Activated T-helper 2 cell treated with anti-CD3 and anti-CD28 coated beads, Interferon-gamma antibody, Interleukin-2, Interleukin-4, amounts not matched to agents 10 μg/mL and 5 μg/mL and 100 μg/mL, durations not matched to agents 14 hours and 24 hours and 36 hours (primary cell): Measurements from ENCODE around the gene C11orf21. TPM values are rescaled to one million over a fixed set of nuclear protein-coding genes. Genes with fewer than 3 reads are reported as not detected.
"Not testable (repeated sequence)": the region's sequence is repeated elsewhere in the genome, so short reads cannot be mapped to it uniquely, and the experiment has no call there.

Source experiments
- DNase-seq: peaks from one replicate; pipeline ENCODE4 v3.0.0; 2021; ENCODE audit warnings: low spot score
- H3K27ac Mint-ChIP-seq: one replicate; pipeline ENCODE4 v1.8.0; 2021; ENCODE audit warnings: mixed read lengths
- H3K27me3 Mint-ChIP-seq: one replicate; pipeline ENCODE4 v1.8.0; 2021; ENCODE audit warnings: low read depth, mixed read lengths
- H3K36me3 Mint-ChIP-seq: one replicate; pipeline ENCODE4 v1.8.0; 2021; ENCODE audit warnings: low read depth, mixed read lengths
- H3K4me1 Mint-ChIP-seq: one replicate; pipeline ENCODE4 v1.8.0; 2021; ENCODE audit warnings: low read depth, mixed read lengths
- H3K4me3 Mint-ChIP-seq: one replicate; pipeline ENCODE4 v1.8.0; 2021; ENCODE audit warnings: low read depth, mild to moderate bottlenecking, moderate library complexity, mixed read lengths
- H3K9me3 Mint-ChIP-seq: one replicate; pipeline ENCODE4 v1.8.0; 2021; ENCODE audit warnings: mixed read lengths
- intact Hi-C: fragments of 100-400 bp; cut with micrococcal nuclease; formaldehyde crosslinking; loops from one replicate; pipeline ENCODE4 v1.15.1; 2023
- total RNA-seq: library from RNA; stranded (reverse); gene quantifications from 2 replicates; pipeline ENCODE4 v1.2.3, GENCODE V29; 2022

C11orf21 gene
- total RNA-seq, 1 donor from 2014 or later: 3.4 TPM

GRCh38 chr11:2332569-2332968 lies 30.9 kb upstream of the C11orf21 start:
- intact Hi-C loops, H3K27me3 Mint-ChIP-seq: not testable (repeated sequence)

GRCh38 chr11:2331404-2331803 lies 29.7 kb upstream of the C11orf21 start:
- Mint-ChIP-seq H3K9me3 (peaks cover 11% of the 10 kb centered on the region), H3K27ac (no peak overlapping the region), H3K4me1 (no peaks in the 10 kb centered on the region), H3K27me3 (no peaks in the 10 kb centered on the region), H3K4me3 (no peak overlapping the region), H3K36me3 (no peaks in the 10 kb centered on the region)
- DNase-seq: no peak
- intact Hi-C loops: no loop called here

More at GRCh38 chr11:2332569-2332968, 30.9 kb upstream of the C11orf21 start:
- not testable (repeated sequence) for DNase-seq, H3K27ac Mint-ChIP-seq, H3K4me1 Mint-ChIP-seq, H3K36me3 Mint-ChIP-seq, H3K4me3 Mint-ChIP-seq
- peaks cover 11% of the 10 kb centered on the region for H3K9me3 Mint-ChIP-seq

- Mint-ChIP-seq H3K27me3 (no peaks in the 10 kb centered on the region), H3K9me3 (peaks cover 11% of the 10 kb centered on the region), H3K4me1 (no peaks in the 10 kb centered on the region), H3K27ac (no peak overlapping the region), H3K36me3 (no peaks in the 10 kb centered on the region), H3K4me3 (no peak overlapping the region)
- DNase-seq: no peak
- intact Hi-C loops: no loop called here
Measured at GRCh38 chr11:2330696-2331095, 29.0 kb upstream of the C11orf21 start.

GRCh38 chr11:2329551-2329950 lies 27.8 kb upstream of the C11orf21 start:
- DNase-seq: no peak
- H3K27ac Mint-ChIP-seq: no peak overlapping the region
- intact Hi-C loops: no loop called here

GRCh38 chr11:2328656-2329354 lies 27.1 kb upstream of the C11orf21 start:
- Mint-ChIP-seq H3K4me3 (no peak overlapping the region), H3K27me3 (no peaks in the 10 kb centered on the region), H3K27ac (no peak overlapping the region), H3K9me3 (peaks cover 11% of the 10 kb centered on the region), H3K36me3 (no peaks in the 10 kb centered on the region), H3K4me1 (no peaks in the 10 kb centered on the region)
- no peak for DNase-seq
- intact Hi-C loops: no loop called here

More at GRCh38 chr11:2329551-2329950, 27.8 kb upstream of the C11orf21 start:
- peaks cover 11% of the 10 kb centered on the region for H3K9me3 Mint-ChIP-seq
- no peaks in the 10 kb centered on the region for H3K27me3 Mint-ChIP-seq
- H3K4me3 Mint-ChIP-seq: no peak overlapping the region
- no peaks in the 10 kb centered on the region for H3K4me1 Mint-ChIP-seq
- H3K36me3 Mint-ChIP-seq: no peaks in the 10 kb centered on the region

GRCh38 chr11:2328021-2328420 lies 26.3 kb upstream of the C11orf21 start:
- Mint-ChIP-seq H3K36me3 (no peaks in the 10 kb centered on the region), H3K9me3 (peaks cover 11% of the 10 kb centered on the region), H3K4me3 (no peak overlapping the region), H3K4me1 (no peaks in the 10 kb centered on the region), H3K27ac (no peak overlapping the region), H3K27me3 (peaks cover 7% of the 10 kb centered on the region)
- intact Hi-C loops: no loop called here
- no peak for DNase-seq

GRCh38 chr11:2327032-2327431 lies 25.3 kb upstream of the C11orf21 start:
- H3K36me3 Mint-ChIP-seq: no peaks in the 10 kb centered on the region
- no peak for DNase-seq
- peaks cover 11% of the 10 kb centered on the region for H3K9me3 Mint-ChIP-seq
- no peak overlapping the region for H3K4me3 Mint-ChIP-seq
- intact Hi-C loops: no loop called here
- no peak overlapping the region for H3K27ac Mint-ChIP-seq
- peaks cover 7% of the 10 kb centered on the region for H3K27me3 Mint-ChIP-seq
- no peaks in the 10 kb centered on the region for H3K4me1 Mint-ChIP-seq

GRCh38 chr11:2325719-2326118 lies 24.0 kb upstream of the C11orf21 start:
- no peaks in the 10 kb centered on the region for H3K36me3 Mint-ChIP-seq
- H3K9me3 Mint-ChIP-seq: peaks cover 4% of the 10 kb centered on the region
- peaks cover 7% of the 10 kb centered on the region for H3K27me3 Mint-ChIP-seq
- no peaks in the 10 kb centered on the region for H3K4me1 Mint-ChIP-seq
- intact Hi-C loops: no loop called here
- no peak overlapping the region for H3K27ac Mint-ChIP-seq
- DNase-seq: no peak
- H3K4me3 Mint-ChIP-seq: no peak overlapping the region

- DNase-seq: no peak
- Mint-ChIP-seq H3K9me3 (no peaks in the 10 kb centered on the region), H3K27ac (no peak overlapping the region), H3K4me3 (no peak overlapping the region), H3K4me1 (no peaks in the 10 kb centered on the region), H3K36me3 (no peaks in the 10 kb centered on the region), H3K27me3 (peaks cover 7% of the 10 kb centered on the region)
- intact Hi-C loops: no loop called here
Measured at GRCh38 chr11:2325123-2325522, 23.4 kb upstream of the C11orf21 start.

- no peaks in the 10 kb centered on the region for H3K9me3 Mint-ChIP-seq
- intact Hi-C loops: no loop called here
- H3K4me3 Mint-ChIP-seq: no peak overlapping the region
- no peaks in the 10 kb centered on the region for H3K4me1 Mint-ChIP-seq
- H3K36me3 Mint-ChIP-seq: no peaks in the 10 kb centered on the region
- H3K27me3 Mint-ChIP-seq: peaks cover 7% of the 10 kb centered on the region
- H3K27ac Mint-ChIP-seq: no peak overlapping the region
- DNase-seq: no peak
Measured at GRCh38 chr11:2321311-2321683, 19.6 kb upstream of the C11orf21 start.

- no peak overlapping the region for H3K27ac Mint-ChIP-seq
- DNase-seq: no peak
- peaks cover 7% of the 10 kb centered on the region for H3K27me3 Mint-ChIP-seq
- H3K9me3 Mint-ChIP-seq: no peaks in the 10 kb centered on the region
- no peaks in the 10 kb centered on the region for H3K36me3 Mint-ChIP-seq
- H3K4me3 Mint-ChIP-seq: no peak overlapping the region
- no peaks in the 10 kb centered on the region for H3K4me1 Mint-ChIP-seq
- intact Hi-C loops: no loop called here
Measured at GRCh38 chr11:2320568-2321310, 19.0 kb upstream of the C11orf21 start.

GRCh38 chr11:2319791-2320472 lies 18.2 kb upstream of the C11orf21 start:
- H3K36me3 Mint-ChIP-seq: no peaks in the 10 kb centered on the region
- DNase-seq: no peak
- intact Hi-C loops: no loop called here
- no peak overlapping the region for H3K27ac Mint-ChIP-seq
- H3K4me1 Mint-ChIP-seq: no peaks in the 10 kb centered on the region
- H3K27me3 Mint-ChIP-seq: peaks cover 7% of the 10 kb centered on the region
- no peak overlapping the region for H3K4me3 Mint-ChIP-seq
- no peaks in the 10 kb centered on the region for H3K9me3 Mint-ChIP-seq

- intact Hi-C loops: no loop called here
- Mint-ChIP-seq H3K9me3 (no peaks in the 10 kb centered on the region), H3K36me3 (no peaks in the 10 kb centered on the region), H3K27ac (no peak overlapping the region), H3K27me3 (peaks cover 7% of the 10 kb centered on the region), H3K4me1 (no peaks in the 10 kb centered on the region), H3K4me3 (no peak overlapping the region)
- DNase-seq: no peak
Measured at GRCh38 chr11:2318707-2319106, 17.0 kb upstream of the C11orf21 start.
